Stimulated activated CD8-positive, alpha-beta memory T cell treated with anti-CD3 and anti-CD28 coated beads, Interleukin-12 subunit alpha, Interleukin-12 subunit beta, amount 100 ng/mL, for 24 hours (primary cell): ENCODE measurements around the gene TTC21A.
A peak's percentile ranks its signal among the peaks of the same experiment; 100 is the strongest.
"Not testable (repeated sequence)": the region's sequence is repeated elsewhere in the genome, so short reads cannot be mapped to it uniquely, and the experiment has no call there.

Source experiments
- DNase-seq: peaks from one replicate; pipeline ENCODE4 v3.0.0-alpha.2; 2020; ENCODE audit errors: extremely low read depth

Gene TTC21A

GRCh38 chr3:39149498-39150147 is 42.1 kb downstream of the TTC21A start:
- DNase-seq = no peak

DNA sequence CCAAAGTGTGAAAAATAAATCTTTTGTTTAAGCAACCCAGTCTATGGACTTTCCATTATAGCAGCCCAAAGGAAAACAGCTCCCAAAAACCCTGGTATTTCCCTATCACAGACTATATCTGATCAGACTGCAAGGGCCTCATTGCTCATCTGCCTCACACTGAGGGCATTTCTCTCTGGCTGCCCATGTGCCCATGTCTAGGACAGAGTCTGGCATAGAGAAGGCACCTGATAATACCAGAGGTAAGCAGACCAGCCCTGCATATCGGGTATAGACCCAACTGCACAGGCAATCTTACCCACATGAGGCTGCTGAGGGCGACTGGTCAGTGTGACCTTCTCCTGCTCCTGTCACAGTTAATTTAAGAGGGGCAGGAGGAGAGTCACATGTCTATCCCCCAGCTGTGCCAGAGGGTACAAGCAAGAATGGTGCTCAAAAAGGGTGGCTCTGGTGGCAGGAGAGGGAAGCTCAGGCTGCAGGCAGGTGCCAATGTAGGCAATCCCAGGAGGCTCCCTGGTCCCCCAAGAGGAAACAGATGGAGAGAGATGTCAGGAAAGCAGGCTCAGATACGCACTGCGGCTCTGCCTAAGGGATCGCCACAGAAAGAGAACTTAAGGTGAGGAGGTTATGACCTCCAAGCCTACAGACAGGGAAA is 42.8 kb downstream of the TTC21A start:
- no peak for DNase-seq

- peak; percentile 47 for DNase-seq
These were observed 43.5 kb downstream of the TTC21A start for GRCh38 chr3:39150803-39151631.

DNA sequence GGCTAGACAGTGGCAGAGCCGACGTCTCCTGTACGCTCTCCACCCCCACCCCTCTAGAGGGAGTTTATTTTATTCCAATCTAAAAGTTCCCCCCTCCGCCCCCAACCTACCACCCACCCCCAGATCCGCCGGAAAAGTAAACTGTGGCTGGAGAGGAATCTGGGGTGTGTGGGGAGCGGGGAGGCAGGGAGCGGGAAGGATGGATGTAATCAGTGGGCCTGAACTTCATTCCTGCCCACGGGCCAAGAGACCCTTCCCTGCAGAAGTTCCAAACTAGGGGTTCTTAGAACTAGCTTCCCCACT is 46.4 kb downstream of the TTC21A start:
- DNase-seq = no peak

DNA sequence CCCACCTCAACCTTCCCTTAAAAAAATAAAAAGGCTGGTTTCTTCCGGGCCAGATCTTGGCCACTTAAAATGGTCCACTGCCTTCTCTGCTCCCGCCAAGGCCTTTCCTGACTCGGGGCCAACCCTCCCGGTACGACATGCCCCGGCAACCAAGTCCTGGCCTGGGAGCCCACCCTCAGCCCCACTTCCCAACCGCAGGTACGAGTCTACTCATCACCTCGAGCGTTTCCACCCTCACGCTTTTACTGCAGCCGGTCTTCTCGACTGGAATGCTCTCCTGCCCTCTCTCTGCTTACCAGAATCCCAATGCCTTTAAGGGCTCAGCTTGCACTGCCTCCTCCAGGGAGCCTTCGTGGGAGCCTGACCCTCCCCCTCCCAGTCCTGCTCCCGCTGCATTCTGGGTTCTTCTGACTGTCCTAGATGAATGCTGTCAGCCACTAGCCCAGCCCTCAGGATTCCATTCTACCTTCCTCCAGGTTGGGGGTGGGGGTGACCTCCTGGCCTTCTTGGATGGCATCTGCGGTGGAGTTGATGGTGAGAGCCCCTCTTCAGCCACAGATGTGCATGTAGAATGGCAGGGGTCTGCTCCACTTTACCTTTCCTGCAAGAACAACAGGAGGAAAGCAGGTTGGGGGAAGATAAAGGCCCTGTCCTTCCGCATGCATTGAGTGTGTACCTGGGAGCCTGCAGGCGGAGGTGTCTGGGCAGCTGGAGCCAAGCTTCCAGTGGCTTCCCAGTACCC is 47.0 kb downstream of the TTC21A start:
- no peak for DNase-seq

DNA sequence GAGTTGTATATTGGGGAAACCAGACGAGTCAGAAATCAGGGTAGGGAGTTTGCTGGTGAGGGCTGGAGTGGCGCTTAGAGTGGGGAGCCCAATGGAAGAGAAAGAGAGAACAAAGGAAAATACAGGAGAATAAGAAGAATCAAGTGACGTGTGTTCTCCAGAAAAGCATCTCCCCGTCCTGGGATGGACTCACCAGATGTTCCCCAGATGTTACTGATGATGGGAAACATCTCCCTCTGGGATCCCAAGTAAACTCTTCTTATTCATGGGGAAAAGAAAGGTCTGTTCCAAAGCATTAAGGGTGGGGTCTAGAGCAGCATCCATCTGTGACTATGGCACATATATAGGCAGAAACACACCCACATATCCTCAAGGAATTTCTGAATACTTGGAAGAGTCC is 48.9 kb downstream of the TTC21A start:
- DNase-seq = no peak

GRCh38 chr3:39157359-39157758 is 49.9 kb downstream of the TTC21A start:
- DNase-seq = no peak

DNA sequence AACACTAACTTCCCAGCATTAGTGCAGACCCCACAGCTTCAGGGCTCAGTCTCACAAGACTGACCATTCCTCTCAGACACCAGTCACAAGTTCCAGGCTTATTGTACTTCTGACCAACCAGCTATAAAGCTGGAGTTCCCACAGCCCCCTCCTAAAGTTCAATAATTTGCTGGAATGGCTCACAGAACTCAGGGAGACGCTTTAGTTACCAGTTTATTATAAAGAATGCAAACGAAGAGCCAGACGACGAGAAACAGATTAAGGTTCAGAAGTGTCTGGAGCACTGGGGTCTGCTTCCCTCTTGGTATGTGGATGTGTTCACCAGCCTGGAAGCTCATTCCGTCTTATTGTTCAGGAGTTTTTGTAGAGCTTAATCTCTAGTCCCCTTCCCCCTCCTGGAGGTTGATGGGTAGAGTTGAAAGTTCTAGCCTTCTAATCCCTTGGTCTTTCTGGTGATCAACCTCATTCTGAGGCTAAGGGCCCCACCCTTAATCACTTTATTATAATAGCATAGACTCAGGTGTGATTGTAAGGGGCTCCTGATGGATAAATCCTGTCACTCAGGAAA is 50.8 kb downstream of the TTC21A start:
- no peak for DNase-seq

DNA sequence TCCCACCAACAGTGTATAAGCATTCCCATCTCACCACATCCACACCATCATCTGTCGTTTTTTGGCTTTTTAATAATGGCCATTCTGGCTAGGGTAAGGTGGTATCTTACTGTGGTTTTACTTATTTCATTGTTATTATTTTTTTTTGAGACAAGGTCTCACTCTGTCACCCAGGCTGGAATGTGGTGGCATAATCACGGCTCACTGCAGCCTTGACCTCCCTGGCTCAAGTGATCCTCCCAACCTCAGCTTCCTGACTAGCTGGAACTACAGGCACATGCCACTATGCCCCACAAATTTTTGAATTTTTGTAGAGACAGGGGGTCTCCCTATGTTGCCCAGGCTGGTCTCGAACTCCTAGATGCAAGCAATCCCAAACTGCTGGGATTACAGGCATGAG is 56.9 kb downstream of the TTC21A start:
- no peak for DNase-seq

- DNase-seq = no peak
These were observed 58.0 kb downstream of the TTC21A start for GRCh38 chr3:39165518-39165917.

DNA sequence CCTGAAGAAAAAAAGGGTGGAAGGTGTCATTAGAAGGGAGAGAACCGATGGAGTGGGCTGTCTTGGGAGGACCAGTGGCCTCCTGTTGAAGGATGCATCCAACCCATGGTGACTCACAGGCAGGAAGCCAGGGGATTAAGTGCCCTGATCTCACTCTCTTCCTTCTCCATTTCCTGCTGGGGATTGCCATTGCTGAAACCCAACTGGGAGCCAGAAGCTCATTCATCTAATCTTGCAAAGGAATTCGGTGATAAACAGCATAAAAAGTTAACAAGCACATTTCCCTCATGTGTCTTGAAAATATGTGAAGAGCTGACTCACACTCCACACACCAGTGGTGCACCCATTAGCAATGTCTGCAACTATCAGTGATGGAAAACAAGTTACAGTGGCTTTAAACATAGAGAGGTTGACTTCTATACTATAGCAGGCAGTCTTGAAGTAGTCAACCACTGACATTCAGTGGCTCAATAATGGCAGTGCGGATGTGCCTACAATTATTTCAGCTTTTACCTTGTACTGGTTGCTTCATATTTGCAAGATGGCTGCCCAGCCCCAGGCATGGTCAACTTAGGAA is 58.7 kb downstream of the TTC21A start:
- DNase-seq = no peak

- DNase-seq = no peak
These were observed 59.6 kb downstream of the TTC21A start for GRCh38 chr3:39166932-39167532.

DNA sequence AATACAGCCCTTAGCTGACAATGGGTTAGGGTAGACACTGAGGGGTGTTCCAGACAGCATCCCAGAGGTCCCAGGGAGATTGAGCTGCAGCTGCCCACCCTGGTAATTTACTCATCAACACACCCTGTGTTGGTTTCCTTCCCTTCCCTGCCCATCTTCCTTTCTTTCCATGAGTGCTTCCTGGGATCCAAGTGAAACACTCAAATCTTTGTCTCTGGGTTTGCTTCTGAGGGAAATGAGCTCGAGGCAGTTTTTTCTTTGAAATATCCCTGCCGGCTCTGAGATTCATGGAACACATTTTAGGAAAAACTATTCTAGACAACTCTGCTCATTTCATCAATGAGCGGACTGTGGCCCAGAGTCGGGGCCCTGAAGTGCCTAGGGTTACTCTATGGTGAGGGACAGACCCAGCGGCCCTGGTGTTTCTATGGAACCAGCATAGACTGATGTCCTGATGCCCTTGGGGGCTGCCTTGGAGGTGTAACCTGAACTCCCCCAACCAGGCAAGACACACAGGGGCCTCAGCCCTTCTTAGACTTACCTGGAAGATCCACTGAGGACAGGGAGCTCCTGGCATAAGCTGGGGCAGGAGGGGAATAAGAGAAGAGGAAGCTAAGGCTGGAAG is 60.8 kb downstream of the TTC21A start:
- no peak for DNase-seq

DNA sequence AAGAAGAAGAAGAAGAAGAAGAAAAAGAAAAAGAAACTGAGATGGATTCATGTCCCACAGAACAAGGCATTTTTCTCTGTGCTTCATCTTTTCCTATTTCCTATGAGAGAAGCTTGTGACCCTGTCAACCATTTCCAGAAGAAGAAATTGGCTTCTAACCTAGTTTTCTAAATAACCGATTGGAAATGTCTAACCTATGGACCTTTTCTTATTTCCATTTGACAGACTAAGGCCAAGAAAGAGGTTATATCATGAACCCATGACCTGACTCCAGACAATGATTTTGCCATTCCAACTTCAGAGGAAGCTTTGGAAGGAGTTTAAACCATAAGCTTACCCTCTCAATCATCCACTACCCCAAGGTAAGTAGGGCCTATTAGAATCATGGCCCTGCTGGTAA is 62.2 kb downstream of the TTC21A start:
- DNase-seq = no peak

GRCh38 chr3:39170461-39170860 is 63.0 kb downstream of the TTC21A start:
- no peak for DNase-seq

DNA sequence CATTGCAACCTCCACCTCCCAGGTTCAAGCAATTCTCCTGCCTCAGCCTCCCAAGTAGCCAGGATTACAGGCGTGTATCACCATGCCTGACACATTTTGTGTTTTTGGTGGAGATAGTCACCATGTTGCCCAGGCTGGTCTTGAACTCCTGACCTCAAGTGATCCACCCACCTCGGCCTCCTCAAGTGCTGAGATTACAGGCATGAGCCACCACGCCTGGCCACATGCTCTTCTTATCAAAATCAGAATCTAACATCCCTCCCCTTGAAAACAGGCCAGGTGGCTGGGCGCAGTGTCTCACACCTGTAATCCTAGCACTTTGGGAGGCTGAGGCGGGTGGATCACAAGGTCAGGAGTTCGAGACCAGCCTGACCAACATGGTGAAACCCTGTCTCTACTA is 63.4 kb downstream of the TTC21A start:
- DNase-seq = not testable (repeated sequence)

DNA sequence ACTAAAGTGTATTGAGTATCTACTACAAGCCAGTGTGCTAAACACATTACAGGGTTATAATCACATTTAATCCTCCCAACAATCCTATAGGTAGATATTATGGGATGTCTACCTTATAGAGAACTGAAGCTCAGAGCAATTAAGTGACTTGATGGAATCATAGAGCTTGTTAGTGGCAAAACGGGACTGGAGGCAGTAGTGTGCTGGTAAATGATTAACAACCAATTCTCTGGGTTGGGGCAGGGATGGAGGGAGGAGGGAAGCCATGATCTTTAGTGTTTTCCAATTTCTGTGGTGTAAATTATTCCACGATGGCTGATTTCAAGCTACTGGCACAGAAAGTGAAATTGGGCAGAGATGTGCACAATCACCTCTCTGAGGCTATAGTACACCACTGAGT is 64.4 kb downstream of the TTC21A start:
- DNase-seq = no peak

DNA sequence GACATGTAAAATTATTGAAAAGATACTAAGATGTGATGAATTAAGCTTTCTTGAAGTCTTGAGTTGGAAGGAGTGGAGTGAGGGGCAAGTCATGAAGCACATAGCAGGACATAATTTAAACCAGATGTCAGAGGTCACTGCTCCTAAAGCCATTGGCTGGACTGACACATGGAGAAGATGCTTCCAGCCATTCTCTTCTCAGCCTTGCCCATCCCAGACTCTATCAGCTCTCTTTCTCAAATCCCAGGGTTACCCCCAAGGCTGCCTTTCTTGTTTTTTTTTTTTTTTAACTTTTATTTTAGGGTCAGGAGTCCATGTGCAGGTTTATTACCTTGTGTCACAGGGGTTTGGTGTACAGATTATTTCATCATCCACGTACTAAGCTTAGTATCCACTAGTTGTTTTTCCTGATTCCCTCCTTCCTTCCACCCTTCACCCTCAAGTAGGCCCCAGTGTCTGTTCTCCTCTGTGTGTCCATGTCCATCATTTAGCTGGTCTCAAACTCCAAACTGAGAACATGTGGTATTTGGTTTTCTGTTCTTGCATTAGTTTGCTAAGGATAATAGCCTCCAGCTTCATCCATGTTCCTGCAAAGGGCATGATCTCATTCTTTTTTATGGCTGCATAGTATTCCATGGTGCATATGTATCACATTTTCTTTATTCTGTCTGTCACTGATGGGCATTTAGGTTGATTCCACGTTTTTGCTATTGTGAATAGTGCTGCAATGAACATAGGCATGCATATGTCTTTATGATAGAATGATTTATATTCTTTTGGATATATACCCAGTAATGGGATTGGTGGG is 66.0 kb downstream of the TTC21A start:
- DNase-seq = no peak

GRCh38 chr3:39176025-39176714 is 68.7 kb downstream of the TTC21A start:
- no peak for DNase-seq
